Measurements from ENCODE around the gene AGAP1.

AGAP1 gene

DNA sequence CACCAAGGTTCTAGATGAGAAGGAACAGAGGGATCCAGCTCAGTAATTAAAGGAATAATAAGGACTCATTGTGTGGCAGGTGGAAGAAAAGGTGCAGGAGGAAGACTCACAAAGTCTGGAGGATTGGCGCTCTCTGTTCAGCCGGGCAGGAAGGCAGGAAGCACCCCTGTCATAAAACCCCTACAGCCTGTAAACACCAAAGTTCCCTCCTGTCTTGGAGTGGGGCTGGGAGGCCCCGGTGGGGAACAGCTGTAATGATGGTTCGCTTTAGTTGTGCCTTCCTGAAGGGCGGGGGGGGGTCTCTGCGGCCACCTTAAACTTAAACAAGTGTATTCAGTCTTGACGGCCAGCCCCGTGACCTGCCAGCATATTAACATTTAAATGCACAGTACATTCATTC lies 590.1 kb downstream of the AGAP1 start:
- no peak overlapping the region for H3K4me3 ChIP-seq (ENCODE audit: low read depth, low read length)
- TF ChIP-seq, protein P1, sequence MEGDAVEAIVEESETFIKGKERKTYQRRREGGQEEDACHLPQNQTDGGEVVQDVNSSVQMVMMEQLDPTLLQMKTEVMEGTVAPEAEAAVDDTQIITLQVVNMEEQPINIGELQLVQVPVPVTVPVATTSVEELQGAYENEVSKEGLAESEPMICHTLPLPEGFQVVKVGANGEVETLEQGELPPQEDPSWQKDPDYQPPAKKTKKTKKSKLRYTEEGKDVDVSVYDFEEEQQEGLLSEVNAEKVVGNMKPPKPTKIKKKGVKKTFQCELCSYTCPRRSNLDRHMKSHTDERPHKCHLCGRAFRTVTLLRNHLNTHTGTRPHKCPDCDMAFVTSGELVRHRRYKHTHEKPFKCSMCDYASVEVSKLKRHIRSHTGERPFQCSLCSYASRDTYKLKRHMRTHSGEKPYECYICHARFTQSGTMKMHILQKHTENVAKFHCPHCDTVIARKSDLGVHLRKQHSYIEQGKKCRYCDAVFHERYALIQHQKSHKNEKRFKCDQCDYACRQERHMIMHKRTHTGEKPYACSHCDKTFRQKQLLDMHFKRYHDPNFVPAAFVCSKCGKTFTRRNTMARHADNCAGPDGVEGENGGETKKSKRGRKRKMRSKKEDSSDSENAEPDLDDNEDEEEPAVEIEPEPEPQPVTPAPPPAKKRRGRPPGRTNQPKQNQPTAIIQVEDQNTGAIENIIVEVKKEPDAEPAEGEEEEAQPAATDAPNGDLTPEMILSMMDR (IDR thresholded peaks at IDR 0.05; ENCODE audit: control insufficient read depth, extremely low read depth, insufficient read depth): no peak
- DNase-seq (ENCODE audit: low read depth): no peak

DNA sequence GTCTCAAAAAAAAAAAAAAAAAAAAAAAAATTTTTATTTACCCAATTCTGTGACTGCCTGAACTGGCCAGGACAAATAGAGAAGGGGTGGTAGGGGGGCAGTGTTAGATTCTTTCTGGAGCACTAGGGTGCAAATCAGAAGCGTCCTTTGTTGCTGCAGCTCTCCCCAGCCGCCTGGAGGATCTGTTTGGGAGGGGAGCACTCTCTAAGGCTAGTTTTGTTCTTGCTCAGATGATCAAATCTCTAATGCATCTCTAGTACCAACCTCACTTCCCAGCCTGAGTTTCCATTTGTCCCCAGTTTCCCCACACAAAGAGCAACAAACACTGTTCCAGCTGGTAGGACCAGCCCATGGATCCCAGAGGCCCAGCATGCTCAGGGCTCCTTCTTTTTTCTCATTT lies 591.4 kb downstream of the AGAP1 start:
- DNase-seq (ENCODE audit: low read depth): no peak

DNA sequence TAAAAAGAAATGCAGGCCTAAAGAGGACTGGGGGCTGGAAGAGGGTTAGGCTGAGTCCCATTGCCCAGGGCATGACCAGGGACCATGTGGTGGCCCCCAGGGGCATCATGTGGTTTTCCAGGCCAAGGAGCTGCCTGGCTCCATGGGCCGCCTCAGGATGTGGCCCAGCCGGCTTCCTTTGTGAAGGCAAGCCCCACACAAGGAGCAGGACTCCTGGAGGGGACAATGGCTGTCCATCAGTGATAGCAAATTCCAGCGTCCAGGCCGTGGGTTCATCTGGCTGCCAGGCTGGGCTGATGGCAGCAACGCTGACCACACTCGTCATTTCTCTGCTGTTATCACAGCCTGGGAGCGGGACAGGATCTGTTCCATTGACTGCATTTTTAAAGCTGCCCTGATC lies 591.8 kb downstream of the AGAP1 start:
- H3K4me3 ChIP-seq (ENCODE audit: low read depth, low read length): no peak overlapping the region
- DNase-seq (ENCODE audit: low read depth): no peak
- TF ChIP-seq, protein P1 (IDR thresholded peaks at IDR 0.05; ENCODE audit: control insufficient read depth, extremely low read depth, insufficient read depth): no peak

More for the DNA sequence above, 591.4 kb downstream of the AGAP1 start:
- no peak overlapping the region for H3K4me3 ChIP-seq (ENCODE audit: low read depth, low read length)
- TF ChIP-seq, protein P1 (IDR thresholded peaks at IDR 0.05; ENCODE audit: control insufficient read depth, extremely low read depth, insufficient read depth): no peak

DNA sequence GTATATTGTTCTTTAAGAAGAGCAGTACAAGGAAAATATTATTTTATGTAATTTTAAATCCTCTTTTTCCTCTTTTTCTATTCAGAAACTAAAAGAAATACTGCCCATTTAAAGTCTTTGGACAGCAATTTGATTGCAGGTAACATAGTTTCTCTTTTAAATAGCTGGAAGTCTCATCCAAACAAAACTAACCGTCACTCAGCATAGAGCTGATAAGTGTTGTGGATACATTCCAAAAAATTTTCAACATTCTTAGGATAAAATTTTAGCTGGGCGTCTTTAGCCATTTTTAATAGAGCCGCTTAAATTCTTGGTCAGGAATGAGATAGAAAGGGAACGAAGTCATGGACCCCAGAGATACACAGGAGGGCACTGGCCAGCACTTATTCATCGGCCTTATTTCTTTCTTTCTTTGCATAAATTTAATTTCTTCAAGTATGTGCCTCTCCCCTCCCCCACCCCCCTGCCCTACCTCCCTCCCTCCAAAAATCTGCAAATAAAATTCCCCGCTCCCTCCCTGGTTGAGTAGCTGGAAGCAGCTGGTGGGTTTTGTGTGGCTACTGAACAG lies 592.6 kb downstream of the AGAP1 start:
- DNase-seq (ENCODE audit: low read depth): no peak
- H3K4me3 ChIP-seq (ENCODE audit: low read depth, low read length): no peak overlapping the region
- TF ChIP-seq, protein P1 (IDR thresholded peaks at IDR 0.05; ENCODE audit: control insufficient read depth, extremely low read depth, insufficient read depth): no peak

GRCh38 chr2:236086971-236087465 lies 593.2 kb downstream of the AGAP1 start:
- TF ChIP-seq, protein P1 (IDR thresholded peaks at IDR 0.05; ENCODE audit: control insufficient read depth, extremely low read depth, insufficient read depth): no peak
- no peak overlapping the region for H3K4me3 ChIP-seq (ENCODE audit: low read depth, low read length)

DNA sequence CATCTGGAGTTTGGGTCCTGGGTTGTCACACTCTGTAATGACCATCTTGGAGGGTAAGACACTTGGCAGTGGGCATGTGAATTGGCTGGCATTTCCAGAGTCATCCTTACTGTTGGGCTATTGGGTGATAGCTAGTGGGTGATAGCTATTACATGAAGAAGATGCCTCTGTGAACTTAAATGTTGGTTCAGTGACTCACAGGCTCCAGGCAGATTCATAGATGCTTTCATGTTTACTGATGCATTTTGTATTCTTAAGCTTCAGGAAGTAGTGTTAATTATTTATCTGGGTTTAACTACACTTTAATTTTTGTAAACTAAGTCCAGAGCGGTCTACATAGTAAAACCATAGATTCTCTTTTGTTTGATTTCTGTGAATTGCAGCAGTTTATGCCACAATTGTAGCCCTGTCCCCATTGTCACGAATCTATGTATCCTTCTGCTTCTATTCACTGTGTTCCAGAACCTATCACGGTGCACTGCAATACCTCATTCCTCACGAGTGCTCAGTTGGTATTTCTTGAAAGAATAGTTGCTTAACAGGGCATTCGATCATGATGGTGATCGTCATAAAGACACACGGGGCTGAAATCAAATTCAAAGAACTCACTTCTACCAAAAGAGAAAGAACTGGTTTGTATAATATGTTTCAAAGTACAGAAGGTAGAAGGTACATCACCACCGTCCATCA lies 594.7 kb downstream of the AGAP1 start:
- no peak overlapping the region for H3K4me3 ChIP-seq (ENCODE audit: low read depth, low read length)
- no peak for DNase-seq (ENCODE audit: low read depth)
- TF ChIP-seq, protein P1 (IDR thresholded peaks at IDR 0.05; ENCODE audit: control insufficient read depth, extremely low read depth, insufficient read depth): no peak

More at GRCh38 chr2:236086971-236087465, 593.2 kb downstream of the AGAP1 start:
- no peak for DNase-seq (ENCODE audit: low read depth)
